ENCODE measurements around the gene PTS.

The PTS gene

GRCh38 chr11:112229159-112229558, 2.9 kb downstream of the PTS start:
- Histone ChIP-seq H3K27ac (no peak overlapping the region), H3K36me3 (peaks cover 43% of the 10 kb centered on the region), H3K9ac (no peak overlapping the region), H3K27me3 (no peaks in the 10 kb centered on the region), H3K4me2 (no peak overlapping the region), H3K4me3 (no peak overlapping the region), H3K9me3 (no peaks in the 10 kb centered on the region), H4K20me1 (no peaks in the 10 kb centered on the region; the same call in 1 of the 2 replicates), H3K4me1 (peaks cover 14% of the 10 kb centered on the region)
- TF ChIP-seq Cebpa-rat (IDR thresholded peaks at IDR 0.05): no peak

GRCh38 chr11:112229746-112230433, 3.7 kb downstream of the PTS start:
- no peak overlapping the region for H3K4me3 ChIP-seq
- H3K27ac ChIP-seq: no peak overlapping the region
- H3K9ac ChIP-seq: no peak overlapping the region
- no peaks in the 10 kb centered on the region for H3K9me3 ChIP-seq
- no peak for TF ChIP-seq Cebpa-rat (IDR thresholded peaks at IDR 0.05)
- no peaks in the 10 kb centered on the region for H3K27me3 ChIP-seq
- H4K20me1 ChIP-seq: no peaks in the 10 kb centered on the region; the same call in 1 of the 2 replicates
- no peak overlapping the region for H3K4me2 ChIP-seq
- peaks cover 14% of the 10 kb centered on the region for H3K4me1 ChIP-seq
- H3K36me3 ChIP-seq: peaks cover 47% of the 10 kb centered on the region

GRCh38 chr11:112231952-112232351, 5.7 kb downstream of the PTS start:
- H3K4me2 ChIP-seq: no peak overlapping the region
- H3K27me3 ChIP-seq: no peaks in the 10 kb centered on the region
- H3K4me1 ChIP-seq: peaks cover 14% of the 10 kb centered on the region
- H3K36me3 ChIP-seq: peaks cover 68% of the 10 kb centered on the region
- H3K4me3 ChIP-seq: no peak overlapping the region
- no peak for TF ChIP-seq Cebpa-rat (IDR thresholded peaks at IDR 0.05)
- H3K9ac ChIP-seq: no peak overlapping the region
- no peak overlapping the region for H3K27ac ChIP-seq
- no peaks in the 10 kb centered on the region for H3K9me3 ChIP-seq
- no peaks in the 10 kb centered on the region; the same call in 1 of the 2 replicates for H4K20me1 ChIP-seq

GRCh38 chr11:112235750-112236390, 9.6 kb downstream of the PTS start:
- H3K4me2 ChIP-seq: no peak overlapping the region
- H3K9ac ChIP-seq: no peak overlapping the region
- no peak for TF ChIP-seq Cebpa-rat (IDR thresholded peaks at IDR 0.05)
- H3K4me3 ChIP-seq: no peak overlapping the region
- H3K27ac ChIP-seq: no peak overlapping the region
- H3K27me3 ChIP-seq: no peaks in the 10 kb centered on the region
- peaks cover 80% of the 10 kb centered on the region for H3K36me3 ChIP-seq
- no peaks in the 10 kb centered on the region for H3K9me3 ChIP-seq
- no peaks in the 10 kb centered on the region for H4K20me1 ChIP-seq
- H3K4me1 ChIP-seq: no peaks in the 10 kb centered on the region

DNA sequence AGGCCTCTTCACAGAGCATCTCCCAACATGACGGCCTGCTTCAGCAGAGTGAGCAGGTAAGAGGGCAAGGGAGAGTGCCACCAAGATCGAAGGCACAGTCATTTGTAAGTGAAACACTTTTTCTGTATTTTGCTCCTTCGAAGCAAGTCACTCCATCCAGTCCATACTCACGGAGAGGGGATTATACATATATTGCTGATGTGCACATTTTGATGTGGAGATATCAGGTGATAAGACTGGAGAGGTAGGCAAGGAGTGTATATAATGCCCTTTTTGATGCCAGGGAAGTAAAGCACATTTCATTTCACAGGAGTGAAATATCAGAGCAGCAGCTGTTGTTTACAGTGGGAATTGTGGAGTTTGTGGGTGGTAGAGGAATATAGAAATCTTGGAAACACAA, 11.2 kb downstream of the PTS start:
- H3K9ac ChIP-seq: no peak overlapping the region
- no peaks in the 10 kb centered on the region for H3K4me1 ChIP-seq
- H3K9me3 ChIP-seq: no peaks in the 10 kb centered on the region
- H3K4me3 ChIP-seq: no peak overlapping the region
- peaks cover 89% of the 10 kb centered on the region for H3K36me3 ChIP-seq
- no peak overlapping the region for H3K4me2 ChIP-seq
- H3K27ac ChIP-seq: no peak overlapping the region
- TF ChIP-seq Cebpa-rat (IDR thresholded peaks at IDR 0.05): no peak
- no peaks in the 10 kb centered on the region for H4K20me1 ChIP-seq
- H3K27me3 ChIP-seq: no peaks in the 10 kb centered on the region

DNA sequence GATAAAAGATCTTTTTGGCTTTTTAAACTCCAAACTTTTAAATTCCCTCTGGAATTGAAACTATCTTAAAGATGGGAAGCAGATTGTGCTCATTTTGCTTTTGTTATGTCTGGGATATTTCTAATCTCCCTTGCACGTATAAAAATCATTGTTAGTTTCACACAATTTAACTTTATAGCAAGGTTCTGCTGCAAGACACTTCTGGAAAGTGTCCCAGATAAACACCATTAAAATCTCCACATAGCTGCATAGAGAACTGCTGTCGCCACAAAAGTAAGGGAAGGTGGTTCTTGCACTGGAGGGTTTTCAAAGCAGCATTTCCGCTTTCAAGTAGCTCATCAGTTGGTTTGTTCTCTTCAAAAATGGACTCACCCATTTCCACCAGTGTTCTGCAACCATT, 11.8 kb downstream of the PTS start:
- TF ChIP-seq Cebpa-rat (IDR thresholded peaks at IDR 0.05): no peak
- no peak overlapping the region for H3K4me3 ChIP-seq
- H3K36me3 ChIP-seq: peaks cover 91% of the 10 kb centered on the region
- no peaks in the 10 kb centered on the region for H3K9me3 ChIP-seq
- H4K20me1 ChIP-seq: no peaks in the 10 kb centered on the region
- H3K4me2 ChIP-seq: no peak overlapping the region
- H3K27ac ChIP-seq: no peak overlapping the region
- no peak overlapping the region for H3K9ac ChIP-seq
- H3K27me3 ChIP-seq: no peaks in the 10 kb centered on the region
- H3K4me1 ChIP-seq: no peaks in the 10 kb centered on the region

GRCh38 chr11:112241486-112241885, 15.3 kb downstream of the PTS start:
- Histone ChIP-seq H4K20me1 (no peaks in the 10 kb centered on the region), H3K4me3 (no peak overlapping the region), H3K27ac (no peak overlapping the region), H3K4me1 (no peaks in the 10 kb centered on the region), H3K4me2 (no peak overlapping the region), H3K36me3 (peaks cover 71% of the 10 kb centered on the region), H3K9ac (no peak overlapping the region), H3K9me3 (no peaks in the 10 kb centered on the region), H3K27me3 (no peaks in the 10 kb centered on the region)
- no peak for TF ChIP-seq Cebpa-rat (IDR thresholded peaks at IDR 0.05)

GRCh38 chr11:112247201-112247600, 21.0 kb downstream of the PTS start:
- H4K20me1 ChIP-seq: no peaks in the 10 kb centered on the region
- no peak overlapping the region for H3K4me2 ChIP-seq
- no peaks in the 10 kb centered on the region for H3K4me1 ChIP-seq
- H3K9ac ChIP-seq: no peak overlapping the region
- H3K27ac ChIP-seq: no peak overlapping the region
- H3K36me3 ChIP-seq: peaks cover 14% of the 10 kb centered on the region
- no peaks in the 10 kb centered on the region for H3K9me3 ChIP-seq
- no peaks in the 10 kb centered on the region for H3K27me3 ChIP-seq
- TF ChIP-seq Cebpa-rat (IDR thresholded peaks at IDR 0.05): no peak
- no peak overlapping the region for H3K4me3 ChIP-seq

DNA sequence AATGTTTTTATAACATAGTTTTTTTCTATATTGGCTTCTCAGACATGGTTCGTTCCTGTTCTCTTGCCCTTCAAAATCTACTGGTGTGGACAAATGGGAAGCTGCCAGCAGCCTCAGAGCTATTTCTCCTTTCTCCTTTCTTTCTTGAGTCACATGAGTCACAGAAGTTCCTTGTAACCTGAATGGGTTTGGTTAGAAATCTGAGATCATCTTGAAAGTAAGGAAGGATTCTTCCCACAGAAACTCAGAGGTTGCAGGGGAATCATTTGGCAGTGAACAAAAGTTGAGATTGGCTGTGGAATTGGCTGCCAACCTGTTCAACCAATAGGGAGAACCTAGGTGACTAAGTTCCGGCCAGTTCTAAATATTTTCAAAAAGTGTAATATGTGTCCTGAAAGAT, 22.0 kb downstream of the PTS start:
- H3K4me2 ChIP-seq: no peak overlapping the region
- TF ChIP-seq Cebpa-rat (IDR thresholded peaks at IDR 0.05): no peak
- no peaks in the 10 kb centered on the region for H3K27me3 ChIP-seq
- no peak overlapping the region for H3K4me3 ChIP-seq
- no peaks in the 10 kb centered on the region for H4K20me1 ChIP-seq
- H3K9ac ChIP-seq: no peak overlapping the region
- no peaks in the 10 kb centered on the region for H3K9me3 ChIP-seq
- no peaks in the 10 kb centered on the region for H3K4me1 ChIP-seq
- H3K36me3 ChIP-seq: peaks cover 4% of the 10 kb centered on the region; the same call in 1 of the 2 replicates
- no peak overlapping the region for H3K27ac ChIP-seq

DNA sequence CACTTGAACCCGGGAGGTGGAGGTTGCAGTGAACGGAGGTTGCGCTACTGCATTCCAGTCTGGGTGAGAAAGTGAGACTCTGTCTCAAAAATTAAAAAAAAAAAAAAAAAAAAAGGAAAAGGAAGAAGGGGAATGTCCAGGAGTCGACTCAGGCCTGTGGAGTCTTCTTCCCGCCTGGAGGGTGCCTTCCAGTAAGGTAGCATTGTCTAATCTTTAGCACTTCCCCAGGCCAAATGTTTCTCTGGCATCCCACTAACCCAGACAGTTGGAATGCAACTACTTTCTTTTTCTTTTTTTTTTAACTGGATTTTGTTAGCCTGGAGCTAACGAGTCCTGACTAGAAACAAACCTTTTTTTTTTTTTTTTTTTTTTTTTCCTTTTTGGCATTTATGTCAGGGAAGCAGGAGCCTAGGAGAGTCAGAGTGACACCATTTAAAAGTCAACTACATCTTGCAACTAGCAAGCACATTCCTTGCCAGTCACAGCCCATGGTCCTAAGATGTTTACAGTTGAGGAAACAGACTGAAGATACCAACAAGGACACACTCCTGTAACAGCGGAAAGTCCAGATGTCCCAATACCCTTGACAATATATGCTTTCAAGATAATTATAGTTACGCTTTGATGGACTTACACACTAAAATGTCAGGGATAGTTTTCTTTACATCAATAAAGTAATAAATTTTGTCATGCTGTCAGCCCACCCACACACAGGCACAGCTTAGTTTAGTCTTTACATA, 23.8 kb downstream of the PTS start:
- H3K27me3 ChIP-seq: no peaks in the 10 kb centered on the region
- no peak overlapping the region for H3K9ac ChIP-seq
- H3K4me3 ChIP-seq: no peak overlapping the region
- TF ChIP-seq Cebpa-rat (IDR thresholded peaks at IDR 0.05): no peak
- no peak overlapping the region for H3K27ac ChIP-seq
- H3K36me3 ChIP-seq: no peaks in the 10 kb centered on the region
- no peaks in the 10 kb centered on the region for H3K4me1 ChIP-seq
- H3K9me3 ChIP-seq: no peaks in the 10 kb centered on the region
- no peaks in the 10 kb centered on the region for H4K20me1 ChIP-seq
- no peak overlapping the region for H3K4me2 ChIP-seq

All from BLaER1 (cell line).